Activated CD8-positive, alpha-beta memory T cell treated with anti-CD3 and anti-CD28 coated beads for 48 hours (primary cell): Measurements from ENCODE around the gene UQCR11.
A peak's percentile ranks its signal among the peaks of the same experiment; 100 is the strongest.

Source experiments
- DNase-seq, 3 experiments: peaks; one replicate each; pipeline ENCODE4 v3.0.0-alpha.2; 2020; ENCODE audit warnings: low read depth in 2 of 3, low spot score in 2 of 3

Gene UQCR11

GRCh38 chr19:1592024-1592754 lies 13.1 kb downstream of the UQCR11 start:
- peak; percentile 70 to 71 (median 71) for DNase-seq

DNA sequence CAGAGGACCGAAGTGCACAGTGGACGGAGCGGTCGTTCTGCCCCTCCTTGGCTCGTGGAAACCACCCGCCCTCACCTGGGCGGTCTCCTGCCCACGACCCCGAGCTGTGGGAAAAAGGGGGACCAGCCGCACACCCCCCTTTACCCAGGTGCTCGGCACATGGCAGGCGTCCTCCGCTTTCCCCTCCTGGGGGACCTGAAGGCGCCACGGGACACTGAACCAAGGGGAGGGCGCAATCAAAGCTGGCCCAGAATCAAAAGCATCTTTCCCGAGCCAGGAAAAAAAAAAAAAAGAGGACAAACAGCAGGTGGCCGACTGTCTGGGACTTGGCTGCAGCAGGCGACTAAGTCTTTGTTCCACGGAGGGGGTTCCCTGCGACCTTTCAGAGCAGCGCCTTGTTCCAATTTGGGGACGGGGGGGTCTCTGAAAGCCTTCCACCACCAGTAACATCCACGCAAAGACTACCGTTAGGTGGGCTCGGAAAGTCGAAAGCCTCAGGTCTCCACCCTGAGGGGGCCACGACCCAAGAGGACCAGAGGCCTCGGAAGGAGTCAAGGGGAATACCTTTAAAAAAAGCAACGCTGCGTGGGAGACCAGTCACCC lies 13.7 kb downstream of the UQCR11 start:
- no peak for DNase-seq

DNA sequence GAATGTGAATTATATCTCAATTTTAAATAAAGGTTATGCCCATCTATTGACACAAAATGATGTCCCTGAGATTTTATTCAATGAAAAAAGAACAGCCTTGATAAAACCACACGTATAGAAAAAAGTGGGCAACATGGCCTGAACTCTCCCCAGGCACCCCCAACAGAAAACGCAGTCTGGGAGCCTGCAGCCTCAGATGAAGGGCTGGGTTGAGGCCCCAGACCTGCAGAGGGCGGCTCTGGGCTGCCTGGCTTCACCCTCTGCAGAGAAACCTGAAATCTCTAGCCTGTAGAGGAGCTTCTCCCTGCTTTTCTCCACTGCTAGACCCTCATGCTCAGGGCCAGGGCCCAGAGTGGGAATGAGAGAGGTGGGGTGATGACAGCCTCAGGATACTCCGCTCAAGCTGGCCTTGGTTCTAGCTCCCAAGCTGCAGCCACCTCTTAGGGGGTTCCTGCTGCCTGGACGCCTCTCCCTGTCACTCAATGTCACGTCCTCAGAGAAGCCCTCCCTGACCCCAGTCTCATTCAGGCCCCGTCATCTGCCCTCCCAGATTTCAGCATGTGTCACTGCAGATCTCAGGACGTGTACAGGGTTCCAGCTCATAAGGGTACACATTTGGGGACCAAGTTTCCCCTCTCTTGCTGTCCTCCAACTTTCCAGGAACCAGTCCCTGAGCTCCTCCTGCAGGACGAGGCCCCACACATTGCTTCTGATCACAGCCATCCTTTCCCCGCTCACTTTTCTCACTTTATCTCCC lies 14.4 kb downstream of the UQCR11 start:
- no peak for DNase-seq

- DNase-seq, result no peak
Measured at GRCh38 chr19:1587872-1588271, 17.4 kb downstream of the UQCR11 start.

DNA sequence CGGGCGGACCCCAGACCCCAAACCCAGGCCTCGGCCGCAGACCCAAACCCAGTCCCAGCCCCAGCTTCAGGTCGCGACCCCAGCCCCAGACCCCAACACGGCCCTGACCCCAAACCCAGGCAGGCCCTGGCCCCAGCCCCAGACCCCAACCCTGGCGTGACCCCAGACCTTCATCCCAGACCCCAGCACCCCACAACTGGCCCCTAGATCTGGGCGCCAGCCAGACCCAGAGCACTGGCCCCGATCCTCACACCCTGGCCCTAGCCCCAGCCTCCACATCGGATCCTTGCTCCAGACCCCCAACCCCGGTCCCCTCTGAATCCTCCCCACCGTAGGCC lies 20.1 kb downstream of the UQCR11 start:
- DNase-seq, result no peak

DNA sequence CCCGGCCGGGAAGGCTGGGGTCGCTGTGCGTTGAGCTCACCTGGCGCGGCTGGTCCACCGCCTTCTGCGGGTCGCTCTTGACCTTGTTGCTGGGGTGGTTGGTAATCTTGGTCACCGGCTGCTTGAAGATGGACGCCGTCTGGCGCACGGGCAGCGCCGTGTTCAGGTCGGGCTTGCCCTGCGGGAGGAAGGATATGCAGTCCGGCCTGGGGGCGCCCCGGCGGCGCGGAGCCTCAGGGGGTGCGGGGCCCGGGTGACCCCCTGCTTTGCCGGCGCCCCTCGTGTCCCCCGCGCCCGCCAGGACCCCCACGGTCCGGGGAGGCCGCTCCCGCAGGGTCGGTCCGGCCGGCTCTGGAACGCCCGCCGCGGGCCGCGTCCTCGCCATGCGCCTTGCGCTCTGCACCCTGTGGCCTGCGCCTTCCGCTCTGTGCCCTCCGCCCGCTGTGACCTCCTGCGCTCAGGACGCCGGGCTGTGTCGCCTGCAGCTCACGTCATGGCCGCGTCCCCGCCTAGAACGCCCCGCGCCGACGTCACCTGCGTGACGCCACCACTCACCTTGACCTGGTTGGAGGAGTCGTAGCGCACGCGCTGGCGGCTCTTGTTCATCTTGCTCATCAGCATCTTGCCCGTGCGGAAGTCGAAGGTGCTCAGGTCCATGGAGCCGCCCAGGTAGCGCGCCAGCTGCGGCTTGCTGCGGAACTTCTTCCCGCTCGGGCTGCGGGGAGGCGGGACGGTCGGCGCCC lies 20.6 kb downstream of the UQCR11 start:
- DNase-seq, result no peak

DNA sequence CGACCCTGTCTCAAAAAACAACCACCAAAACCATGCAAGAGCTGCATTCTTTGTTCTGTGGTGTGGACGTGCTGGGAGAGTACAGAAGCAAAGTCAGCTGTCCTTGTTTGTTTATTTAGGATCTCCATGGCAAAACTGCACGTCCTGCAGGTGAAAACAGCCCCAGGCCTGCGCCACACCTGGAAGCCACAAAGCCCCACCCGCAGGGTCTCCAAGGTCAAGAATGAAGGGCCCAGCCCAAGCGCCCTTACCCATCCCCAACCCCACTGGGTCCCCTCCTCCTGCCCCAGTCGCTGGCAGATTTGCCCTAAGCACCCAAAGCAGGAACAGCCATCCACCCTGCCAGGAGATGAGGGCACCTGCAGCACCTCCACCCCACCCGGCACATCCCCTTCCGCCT lies 23.1 kb downstream of the UQCR11 start:
- no peak for DNase-seq

GRCh38 chr19:1580957-1581356 lies 24.3 kb downstream of the UQCR11 start:
- no peak for DNase-seq

DNA sequence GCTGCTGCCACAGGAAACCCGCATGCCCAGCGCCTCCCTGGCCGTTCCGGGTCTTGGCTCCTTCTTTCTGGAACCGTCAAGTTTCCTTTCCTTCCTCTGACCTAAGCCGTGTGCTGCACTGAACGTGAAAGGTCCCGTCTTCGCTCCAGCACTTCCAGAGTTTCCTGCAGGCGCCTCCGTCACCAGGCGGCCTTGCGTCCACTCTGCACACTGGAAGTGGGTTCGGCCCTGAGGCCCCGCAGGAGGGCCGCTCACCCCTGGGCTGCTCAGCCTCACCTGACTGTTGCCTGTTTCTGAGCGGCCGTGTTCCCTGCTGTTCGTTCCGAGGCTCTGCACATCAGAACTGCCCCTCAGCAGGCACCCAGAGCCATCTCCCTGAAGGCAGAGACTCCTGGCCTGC lies 24.9 kb downstream of the UQCR11 start:
- no peak for DNase-seq

- DNase-seq, result no peak
Measured at GRCh38 chr19:1579222-1579621, 26.0 kb downstream of the UQCR11 start.

- no peak for DNase-seq
Measured at GRCh38 chr19:1577929-1578618, 27.2 kb downstream of the UQCR11 start.

- no peak for DNase-seq
Measured at GRCh38 chr19:1577090-1577928, 28.0 kb downstream of the UQCR11 start.

GRCh38 chr19:1576242-1577089 lies 28.8 kb downstream of the UQCR11 start:
- no peak for DNase-seq

DNA sequence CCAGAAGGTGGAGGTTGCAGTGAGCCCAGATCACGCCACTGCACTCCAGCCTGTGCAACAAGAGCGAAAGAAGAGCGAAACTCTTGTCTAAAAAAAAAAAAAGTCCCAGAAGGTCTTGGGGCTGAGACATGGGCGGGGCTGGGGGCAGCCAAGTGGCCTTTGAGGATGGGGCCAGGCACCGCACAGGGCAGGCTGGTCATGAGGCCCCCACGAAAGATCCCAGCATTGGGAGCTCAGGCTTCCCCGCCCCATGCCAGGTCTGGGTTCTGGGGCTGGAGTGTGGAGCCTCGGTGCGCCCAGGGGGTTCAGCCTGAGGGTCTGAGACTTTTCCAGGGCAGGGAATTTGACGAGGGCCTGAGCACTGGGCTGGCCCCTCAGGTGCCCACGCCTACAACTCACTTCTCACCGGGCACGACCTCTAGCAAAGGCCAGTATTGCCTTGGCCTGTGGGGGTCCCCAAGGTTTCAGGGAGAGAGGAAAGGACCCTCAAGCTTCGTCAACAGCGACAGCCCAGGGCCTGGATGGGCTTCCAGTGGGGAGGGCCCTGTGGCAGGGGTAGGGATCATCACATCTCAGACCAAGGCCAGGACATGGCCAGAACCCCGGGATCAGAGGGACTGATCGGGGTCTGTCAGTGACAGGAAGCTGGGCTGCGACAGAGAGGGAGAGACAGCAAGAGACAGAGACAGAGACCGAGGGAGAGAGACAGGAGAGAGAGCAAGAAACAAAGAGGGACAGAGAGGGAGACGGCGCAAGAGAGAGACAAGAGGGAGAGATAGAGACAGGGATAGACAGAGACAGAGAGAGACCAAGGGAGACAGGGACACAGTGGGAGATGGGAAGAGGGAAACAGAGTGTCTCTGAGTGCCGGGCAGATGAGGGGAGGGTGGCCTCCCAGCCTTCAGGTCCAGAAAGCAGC lies 29.7 kb downstream of the UQCR11 start:
- no peak for DNase-seq

GRCh38 chr19:1574354-1575136 lies 30.7 kb downstream of the UQCR11 start:
- DNase-seq, result no peak

- DNase-seq, result no peak
Measured at GRCh38 chr19:1572795-1573194, 32.5 kb downstream of the UQCR11 start.

DNA sequence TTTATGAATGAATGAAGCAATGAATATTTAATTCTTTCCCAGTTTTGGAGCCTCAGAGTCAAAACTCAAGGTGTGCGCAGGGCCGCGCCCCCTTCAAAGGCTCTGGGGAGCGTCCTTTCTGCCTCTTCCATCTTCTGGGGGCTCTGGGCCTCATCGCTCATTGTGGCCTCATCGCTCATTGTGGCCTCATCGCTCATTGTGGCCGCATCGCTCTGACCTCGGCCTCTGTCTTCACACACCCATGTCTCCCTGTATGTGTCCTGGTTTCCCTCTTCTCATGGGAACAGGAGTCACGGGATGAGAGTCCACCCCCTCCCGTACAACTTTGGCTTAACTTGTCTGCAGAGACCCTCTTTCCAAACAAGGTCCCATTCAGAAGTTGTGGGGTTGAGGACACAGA lies 33.9 kb downstream of the UQCR11 start:
- no peak for DNase-seq
